NOMO-1 (cell line): ENCODE results near the gene EPHB4.
"Not testable (repeated sequence)": the region's sequence is repeated elsewhere in the genome, so short reads cannot be mapped to it uniquely, and the experiment has no call there.

Source experiments
- DNase-seq, 2 experiments: peaks; one replicate each; lab custom pipeline; 2025; ENCODE audit not compliant: unreplicated experiment in 2 of 2; lab: John Stamatoyannopoulos, UW

EPHB4 gene

GRCh38 chr7:100791881-100792666 is 35.2 kb downstream of the EPHB4 start:
- no peak for DNase-seq

GRCh38 chr7:100789055-100789454 is 38.3 kb downstream of the EPHB4 start:
- no peak for DNase-seq

- no peak for DNase-seq
These were observed 41.0 kb downstream of the EPHB4 start for GRCh38 chr7:100786323-100786722.

DNA sequence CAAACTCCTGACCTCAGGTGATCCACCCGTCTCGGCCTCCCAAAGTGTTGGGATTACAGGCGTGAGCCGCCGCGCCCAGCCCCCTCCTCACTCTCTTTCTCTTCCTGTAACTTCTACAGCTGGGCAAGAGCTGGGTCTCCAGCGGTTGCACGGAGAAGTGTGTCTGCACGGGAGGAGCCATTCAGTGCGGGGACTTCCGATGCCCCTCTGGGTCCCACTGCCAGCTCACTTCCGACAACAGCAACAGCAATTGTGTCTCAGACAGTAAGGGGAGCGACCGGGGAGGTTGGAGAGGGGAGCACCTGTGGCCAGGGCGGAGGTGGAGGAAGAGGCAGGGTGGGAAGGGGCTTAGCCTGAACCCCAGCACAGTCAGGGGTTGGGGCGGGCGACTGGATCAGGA is 41.4 kb downstream of the EPHB4 start:
- no peak for DNase-seq

- DNase-seq = no peak
These were observed 43.5 kb downstream of the EPHB4 start for GRCh38 chr7:100783804-100784203.

DNA sequence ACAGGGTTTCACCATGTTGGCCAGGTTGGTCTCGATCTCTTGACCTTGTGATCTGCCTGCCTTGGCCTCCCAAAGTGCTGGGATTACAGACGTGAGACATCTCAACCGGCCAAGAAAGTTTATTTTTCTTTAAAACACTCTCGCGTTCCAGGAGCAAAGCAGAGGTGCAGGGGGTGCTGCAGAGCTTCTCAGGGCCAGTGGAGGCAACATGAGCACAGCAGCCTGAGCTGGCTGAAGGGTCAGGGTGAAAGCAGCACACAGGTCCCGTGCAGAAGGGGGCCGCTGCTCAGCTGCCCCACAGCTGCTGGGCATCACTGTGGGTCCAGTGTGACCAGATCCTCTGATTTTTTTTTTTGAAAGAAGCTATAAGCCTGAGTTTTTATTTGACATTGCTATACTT is 46.1 kb downstream of the EPHB4 start:
- DNase-seq = no peak

GRCh38 chr7:100779359-100779758 is 48.0 kb downstream of the EPHB4 start:
- no peak for DNase-seq

DNA sequence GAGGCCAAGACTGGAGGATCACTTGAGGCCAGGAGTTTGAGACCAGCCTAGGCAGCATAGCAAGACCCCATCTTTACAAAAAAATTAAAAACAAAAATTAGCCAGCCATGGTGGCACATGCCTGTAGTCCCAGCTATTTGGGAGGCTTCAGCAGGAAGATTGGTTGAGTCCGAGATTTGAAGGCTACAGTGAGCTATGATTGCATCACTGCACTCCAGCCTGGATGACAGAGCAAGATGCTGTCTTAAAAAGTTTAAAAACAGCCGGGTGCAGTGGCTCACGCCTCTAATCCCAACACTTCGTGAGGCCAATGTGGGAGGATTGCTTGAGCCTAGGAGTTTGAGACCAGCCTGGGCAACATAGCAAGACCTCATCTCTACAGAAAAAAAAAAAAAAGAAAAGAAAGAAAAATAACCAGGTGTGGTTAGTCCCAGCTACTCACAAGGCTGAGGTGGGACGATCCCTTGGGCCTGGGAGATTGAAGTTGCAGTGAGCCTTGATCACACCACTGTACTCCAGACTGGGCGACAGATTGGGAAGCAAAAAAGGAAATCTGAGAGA is 49.2 kb downstream of the EPHB4 start:
- no peak for DNase-seq

DNA sequence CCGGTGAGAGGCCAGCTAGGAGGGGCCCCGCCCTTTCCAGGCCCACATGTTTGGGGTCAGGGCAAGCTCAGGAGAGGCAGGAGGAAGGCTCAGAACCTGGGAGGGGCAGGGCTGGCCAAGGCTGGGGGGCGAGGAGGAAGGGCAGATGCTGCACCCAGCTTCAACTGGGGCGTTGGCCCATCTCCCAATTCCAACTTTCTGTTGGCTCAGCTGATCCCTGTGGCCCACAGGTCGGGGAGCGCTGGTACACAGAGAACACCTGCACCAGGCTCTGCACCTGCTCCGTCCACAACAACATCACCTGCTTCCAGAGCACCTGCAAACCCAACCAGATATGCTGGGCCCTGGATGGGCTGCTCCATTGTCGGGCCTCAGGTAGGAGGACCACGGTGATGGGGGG is 53.8 kb downstream of the EPHB4 start:
- DNase-seq = no peak

DNA sequence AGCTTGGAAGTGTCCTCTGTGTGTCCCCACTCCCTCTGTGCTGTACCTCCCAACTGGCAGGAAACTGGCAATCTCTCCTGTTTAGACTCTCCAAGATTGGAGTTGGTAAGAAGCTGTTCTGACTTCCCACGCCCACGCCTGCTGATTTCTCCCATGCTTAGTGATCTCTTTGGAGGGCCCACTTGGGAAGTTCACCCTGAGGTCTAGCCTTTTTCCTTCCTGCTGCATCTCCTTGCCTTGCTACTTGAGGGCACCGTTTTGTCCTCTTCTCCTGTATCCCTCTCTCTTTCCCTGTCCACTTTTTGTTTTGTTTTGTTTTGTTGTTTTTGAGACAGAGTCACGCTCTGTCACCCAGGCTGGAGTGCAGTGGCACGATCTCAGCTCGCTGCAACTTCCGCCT is 58.5 kb downstream of the EPHB4 start:
- DNase-seq = no peak

GRCh38 chr7:100765250-100765649 is 62.1 kb downstream of the EPHB4 start:
- DNase-seq = no peak

- DNase-seq = no peak
These were observed 62.5 kb downstream of the EPHB4 start for GRCh38 chr7:100764841-100765240.

GRCh38 chr7:100763556-100764140 is 63.7 kb downstream of the EPHB4 start:
- DNase-seq = no peak

GRCh38 chr7:100762841-100763240 is 64.5 kb downstream of the EPHB4 start:
- not testable (repeated sequence) for DNase-seq

DNA sequence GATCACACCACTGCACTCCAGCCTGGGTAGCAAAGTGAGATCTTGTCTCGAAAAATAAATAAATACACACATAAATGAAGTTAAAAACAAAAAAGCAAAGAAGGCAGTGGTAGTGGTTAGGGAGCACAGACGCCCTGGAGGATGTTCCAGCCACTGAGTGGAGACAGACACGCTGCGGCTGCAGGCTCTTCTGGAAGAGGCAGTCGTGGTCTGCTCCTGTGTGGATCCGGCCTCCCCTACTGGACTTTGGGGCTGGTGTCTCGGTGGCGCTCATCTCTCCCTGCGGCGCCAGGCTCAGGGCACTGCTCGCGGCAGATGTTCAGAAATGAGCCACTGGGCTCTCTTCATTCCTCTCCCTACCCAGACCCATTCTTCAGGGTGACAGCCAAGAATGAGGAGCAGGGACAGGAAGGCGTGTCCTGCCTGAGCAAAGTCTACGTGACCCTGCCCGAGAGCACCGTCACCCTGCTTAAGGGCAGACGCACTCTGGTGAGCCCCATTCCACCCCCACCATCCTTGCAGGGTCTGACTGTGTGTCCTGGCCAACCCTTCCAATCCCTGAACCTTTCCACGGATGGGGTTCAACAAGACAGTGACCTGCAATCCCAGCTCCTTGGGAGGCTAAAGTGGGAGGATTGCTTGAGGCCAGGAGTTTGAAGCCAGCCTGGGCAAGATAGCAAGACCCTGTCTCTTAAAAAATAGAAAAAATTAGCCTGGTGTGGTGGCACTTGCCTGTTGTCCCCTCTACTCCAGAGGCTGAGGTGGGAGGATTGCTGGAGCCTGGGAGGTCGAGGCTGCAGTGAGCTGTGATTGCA is 67.8 kb downstream of the EPHB4 start:
- DNase-seq = no peak

DNA sequence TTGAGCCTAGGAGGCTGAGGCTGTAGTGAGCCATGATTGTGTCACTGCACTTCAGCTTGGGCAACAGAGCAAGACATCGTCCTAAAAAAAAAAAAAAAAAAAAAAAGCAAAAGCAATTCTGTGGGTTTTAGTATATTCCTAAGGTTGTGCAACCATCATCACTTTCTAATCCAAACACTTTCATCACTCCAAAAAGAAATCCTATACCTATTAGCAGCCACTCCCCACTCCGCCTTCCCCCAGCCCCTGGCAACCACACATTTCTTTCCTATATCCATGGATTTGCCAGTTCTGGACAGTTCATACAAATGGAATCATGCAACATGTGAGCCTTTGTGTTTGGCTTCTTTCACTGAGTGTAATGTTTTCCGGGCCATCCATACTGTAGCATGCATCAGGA is 73.6 kb downstream of the EPHB4 start:
- DNase-seq = no peak

- DNase-seq = no peak
These were observed 74.3 kb downstream of the EPHB4 start for GRCh38 chr7:100752994-100753393.
